ENCODE measurements around the gene CUEDC1. TPM values are rescaled to one million over a fixed set of nuclear protein-coding genes. Genes with fewer than 3 reads are reported as not detected.

Gene CUEDC1
- total RNA-seq, 1 experiment from 2014 or later = 0.71 TPM

GRCh38 chr17:57943140-57943539, 12.1 kb downstream of the CUEDC1 start:
- H3K4me3 ChIP-seq (ENCODE audit: low read length) = no peak overlapping the region
- H3K4me1 ChIP-seq (ENCODE audit: low read length) = peaks cover 60% of the 10 kb centered on the region
- H3K27me3 ChIP-seq (ENCODE audit: low read length) = peaks cover 3% of the 10 kb centered on the region; the same call in 1 of the 2 replicates
- no peak overlapping the region for H3K27ac ChIP-seq (ENCODE audit: low read length)
- no peaks in the 10 kb centered on the region for H3K9me2 ChIP-seq (replicated peaks; ENCODE audit: insufficient read depth, low read length)
- no peaks in the 10 kb centered on the region for H3K79me2 ChIP-seq (ENCODE audit: low read length)
- no peaks in the 10 kb centered on the region for H3K36me3 ChIP-seq (ENCODE audit: insufficient read depth, low read length)
- no peak for DNase-seq
- peaks cover 5% of the 10 kb centered on the region; the same call in 1 of the 2 replicates for H3K9me3 ChIP-seq (ENCODE audit: low read length)
- no peak overlapping the region for H2AFZ ChIP-seq (ENCODE audit: low read length)
- H4K20me1 ChIP-seq (ENCODE audit: insufficient read depth, low read depth, low read length) = no peaks in the 10 kb centered on the region
- no peak overlapping the region for H3K9ac ChIP-seq (ENCODE audit: low read length)
- no peak overlapping the region for H3K4me2 ChIP-seq (ENCODE audit: low read depth, low read length, poor library complexity, severe bottlenecking)

GRCh38 chr17:57941384-57942370, 13.5 kb downstream of the CUEDC1 start:
- Histone ChIP-seq H3K36me3 (ENCODE audit: insufficient read depth, low read length) (no peaks in the 10 kb centered on the region), H3K9me3 (ENCODE audit: low read length) (peaks cover 5% of the 10 kb centered on the region; the same call in 1 of the 2 replicates), H3K9ac (ENCODE audit: low read length) (no peak overlapping the region), H3K4me1 (ENCODE audit: low read length) (peaks cover 45% of the 10 kb centered on the region), H3K4me3 (ENCODE audit: low read length) (no peak overlapping the region), H3K27me3 (ENCODE audit: low read length) (peaks cover 3% of the 10 kb centered on the region; the same call in 1 of the 2 replicates), H2AFZ (ENCODE audit: low read length) (no peak overlapping the region), H3K4me2 (ENCODE audit: low read depth, low read length, poor library complexity, severe bottlenecking) (peak overlapping the region; percentile 46), H3K27ac (ENCODE audit: low read length) (peak overlapping the region; percentile 89; the same call in 1 of the 2 replicates), H3K9me2 (replicated peaks; ENCODE audit: insufficient read depth, low read length) (no peaks in the 10 kb centered on the region), H4K20me1 (ENCODE audit: insufficient read depth, low read depth, low read length) (no peaks in the 10 kb centered on the region), H3K79me2 (ENCODE audit: low read length) (no peaks in the 10 kb centered on the region)
- DNase-seq = no peak

- Histone ChIP-seq H2AFZ (ENCODE audit: low read length) (no peak overlapping the region), H3K4me3 (ENCODE audit: low read length) (peak overlapping the region; percentile 19; the same call in 1 of the 2 replicates), H3K9me3 (ENCODE audit: low read length) (peaks cover 5% of the 10 kb centered on the region; the same call in 1 of the 2 replicates), H4K20me1 (ENCODE audit: insufficient read depth, low read depth, low read length) (no peaks in the 10 kb centered on the region), H3K9me2 (replicated peaks; ENCODE audit: insufficient read depth, low read length) (no peaks in the 10 kb centered on the region), H3K9ac (ENCODE audit: low read length) (no peak overlapping the region), H3K4me2 (ENCODE audit: low read depth, low read length, poor library complexity, severe bottlenecking) (peak overlapping the region; percentile 46), H3K27me3 (ENCODE audit: low read length) (peaks cover 3% of the 10 kb centered on the region; the same call in 1 of the 2 replicates), H3K36me3 (ENCODE audit: insufficient read depth, low read length) (no peaks in the 10 kb centered on the region), H3K79me2 (ENCODE audit: low read length) (no peaks in the 10 kb centered on the region), H3K4me1 (ENCODE audit: low read length) (peaks cover 36% of the 10 kb centered on the region), H3K27ac (ENCODE audit: low read length) (peak overlapping the region; percentile 89)
- peak; percentile 72 for DNase-seq
Measured at GRCh38 chr17:57940653-57941329, 14.4 kb downstream of the CUEDC1 start.

GRCh38 chr17:57940231-57940630, 15.0 kb downstream of the CUEDC1 start:
- H3K4me3 ChIP-seq (ENCODE audit: low read length) = peak overlapping the region; percentile 19; the same call in 1 of the 2 replicates
- H3K4me2 ChIP-seq (ENCODE audit: low read depth, low read length, poor library complexity, severe bottlenecking) = peak overlapping the region; percentile 46

GRCh38 chr17:57939797-57940196, 15.4 kb downstream of the CUEDC1 start:
- H3K9me3 ChIP-seq (ENCODE audit: low read length) = peaks cover 5% of the 10 kb centered on the region; the same call in 1 of the 2 replicates
- peak overlapping the region; percentile 89 for H3K27ac ChIP-seq (ENCODE audit: low read length)
- DNase-seq = peak; percentile 97
- peaks cover 3% of the 10 kb centered on the region; the same call in 1 of the 2 replicates for H3K27me3 ChIP-seq (ENCODE audit: low read length)
- no peaks in the 10 kb centered on the region for H3K79me2 ChIP-seq (ENCODE audit: low read length)
- peak overlapping the region; percentile 46 for H3K4me2 ChIP-seq (ENCODE audit: low read depth, low read length, poor library complexity, severe bottlenecking)
- H3K4me1 ChIP-seq (ENCODE audit: low read length) = peaks cover 36% of the 10 kb centered on the region
- no peaks in the 10 kb centered on the region for H3K9me2 ChIP-seq (replicated peaks; ENCODE audit: insufficient read depth, low read length)
- H3K36me3 ChIP-seq (ENCODE audit: insufficient read depth, low read length) = no peaks in the 10 kb centered on the region
- H3K9ac ChIP-seq (ENCODE audit: low read length) = no peak overlapping the region
- no peak overlapping the region for H2AFZ ChIP-seq (ENCODE audit: low read length)
- no peaks in the 10 kb centered on the region for H4K20me1 ChIP-seq (ENCODE audit: insufficient read depth, low read depth, low read length)
- peak overlapping the region; percentile 19; the same call in 1 of the 2 replicates for H3K4me3 ChIP-seq (ENCODE audit: low read length)

More at GRCh38 chr17:57940231-57940630, 15.0 kb downstream of the CUEDC1 start:
- H3K9me3 ChIP-seq (ENCODE audit: low read length) = peaks cover 5% of the 10 kb centered on the region; the same call in 1 of the 2 replicates
- H3K27me3 ChIP-seq (ENCODE audit: low read length) = peaks cover 3% of the 10 kb centered on the region; the same call in 1 of the 2 replicates
- H3K79me2 ChIP-seq (ENCODE audit: low read length) = no peaks in the 10 kb centered on the region
- H3K4me1 ChIP-seq (ENCODE audit: low read length) = peaks cover 36% of the 10 kb centered on the region
- peak overlapping the region; percentile 89 for H3K27ac ChIP-seq (ENCODE audit: low read length)
- no peaks in the 10 kb centered on the region for H3K9me2 ChIP-seq (replicated peaks; ENCODE audit: insufficient read depth, low read length)
- no peaks in the 10 kb centered on the region for H3K36me3 ChIP-seq (ENCODE audit: insufficient read depth, low read length)
- DNase-seq = no peak
- H2AFZ ChIP-seq (ENCODE audit: low read length) = no peak overlapping the region
- no peaks in the 10 kb centered on the region for H4K20me1 ChIP-seq (ENCODE audit: insufficient read depth, low read depth, low read length)
- no peak overlapping the region for H3K9ac ChIP-seq (ENCODE audit: low read length)

GRCh38 chr17:57938061-57938502, 17.1 kb downstream of the CUEDC1 start:
- H3K27ac ChIP-seq (ENCODE audit: low read length) = no peak overlapping the region
- H3K27me3 ChIP-seq (ENCODE audit: low read length) = peaks cover 3% of the 10 kb centered on the region; the same call in 1 of the 2 replicates
- H3K9ac ChIP-seq (ENCODE audit: low read length) = no peak overlapping the region
- no peak overlapping the region for H2AFZ ChIP-seq (ENCODE audit: low read length)
- peaks cover 32% of the 10 kb centered on the region for H3K4me1 ChIP-seq (ENCODE audit: low read length)
- no peaks in the 10 kb centered on the region for H3K36me3 ChIP-seq (ENCODE audit: insufficient read depth, low read length)
- no peaks in the 10 kb centered on the region for H4K20me1 ChIP-seq (ENCODE audit: insufficient read depth, low read depth, low read length)
- H3K9me3 ChIP-seq (ENCODE audit: low read length) = peaks cover 5% of the 10 kb centered on the region; the same call in 1 of the 2 replicates
- DNase-seq = no peak
- H3K4me3 ChIP-seq (ENCODE audit: low read length) = no peak overlapping the region
- H3K9me2 ChIP-seq (replicated peaks; ENCODE audit: insufficient read depth, low read length) = no peaks in the 10 kb centered on the region
- no peak overlapping the region for H3K4me2 ChIP-seq (ENCODE audit: low read depth, low read length, poor library complexity, severe bottlenecking)
- H3K79me2 ChIP-seq (ENCODE audit: low read length) = no peaks in the 10 kb centered on the region

- Histone ChIP-seq H3K9me3 (ENCODE audit: low read length) (peaks cover 5% of the 10 kb centered on the region; the same call in 1 of the 2 replicates), H3K9me2 (replicated peaks; ENCODE audit: insufficient read depth, low read length) (no peaks in the 10 kb centered on the region), H3K4me1 (ENCODE audit: low read length) (peaks cover 29% of the 10 kb centered on the region), H3K36me3 (ENCODE audit: insufficient read depth, low read length) (no peaks in the 10 kb centered on the region), H3K79me2 (ENCODE audit: low read length) (no peaks in the 10 kb centered on the region), H3K27ac (ENCODE audit: low read length) (no peak overlapping the region), H4K20me1 (ENCODE audit: insufficient read depth, low read depth, low read length) (no peaks in the 10 kb centered on the region), H3K4me2 (ENCODE audit: low read depth, low read length, poor library complexity, severe bottlenecking) (no peak overlapping the region), H2AFZ (ENCODE audit: low read length) (no peak overlapping the region), H3K9ac (ENCODE audit: low read length) (no peak overlapping the region), H3K4me3 (ENCODE audit: low read length) (no peak overlapping the region), H3K27me3 (ENCODE audit: low read length) (peaks cover 3% of the 10 kb centered on the region; the same call in 1 of the 2 replicates)
- no peak for DNase-seq
Measured at GRCh38 chr17:57937492-57937891, 17.7 kb downstream of the CUEDC1 start.
